HG03064 (cell line): ENCODE data around the gene OPN1MW3.
A peak's percentile ranks its signal among the peaks of the same experiment; 100 is the strongest.
"Not testable (repeated sequence)": the region's sequence is repeated elsewhere in the genome, so short reads cannot be mapped to it uniquely, and the experiment has no call there.

ENCODE experiments used
- ATAC-seq: cut with Tn5 transposase; IDR thresholded peaks from one replicate; pipeline ENCODE4 v1.9.1; 2021; ENCODE audit warnings: low read depth; ENCODE audit not compliant: unreplicated experiment

Gene OPN1MW3

GRCh38 chrX:154257282-154257681 lies at the start of gene OPN1MW3:
OPN1MW3 (plus strand) TSS chrX:154257582; CDS start chrX:154257620, 38 bp downstream.
- ATAC-seq: not testable (repeated sequence)

- not testable (repeated sequence) for ATAC-seq
Measured at GRCh38 chrX:154209670-154210418, 47.5 kb upstream of the OPN1MW3 start.

DNA sequence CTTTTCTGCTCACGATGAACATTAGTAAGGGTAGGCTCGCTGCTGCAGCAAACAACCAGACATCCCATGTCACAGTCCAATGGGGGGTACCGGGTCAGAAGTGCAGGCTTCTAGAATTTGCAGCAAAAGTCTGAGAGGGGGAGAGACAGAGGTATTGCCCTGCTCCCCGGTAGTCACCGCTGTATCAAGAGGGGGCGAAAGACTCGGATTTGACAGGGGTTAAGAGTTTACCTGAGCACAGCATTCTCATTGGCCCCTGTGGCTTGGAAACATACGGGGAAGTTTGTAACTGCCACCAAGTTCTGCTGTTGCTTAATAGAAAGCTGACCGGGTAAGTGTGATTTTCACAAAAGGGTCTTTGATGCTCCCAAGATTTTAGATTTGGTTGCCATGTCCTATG lies 46.3 kb upstream of the OPN1MW3 start:
- not testable (repeated sequence) for ATAC-seq

DNA sequence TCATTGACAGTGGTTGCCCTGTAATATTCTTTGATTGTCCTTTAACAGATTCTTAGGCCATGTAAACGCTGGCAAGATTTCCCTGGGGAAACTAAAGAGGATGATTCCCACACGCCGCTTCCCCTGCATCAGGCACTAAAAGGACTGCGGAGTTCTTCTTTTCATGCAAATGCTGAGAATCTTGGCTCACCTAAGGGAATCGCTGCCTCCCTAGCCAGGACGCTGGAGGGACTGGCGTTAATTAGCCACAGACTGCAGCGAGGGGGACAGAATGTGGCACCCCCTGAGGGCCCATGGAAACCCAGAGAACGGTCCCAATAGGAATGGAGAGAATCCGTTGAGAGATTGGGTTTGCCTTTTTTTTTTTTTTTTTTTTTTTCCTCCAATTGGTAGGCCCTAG lies 45.9 kb upstream of the OPN1MW3 start:
- not testable (repeated sequence) for ATAC-seq

GRCh38 chrX:154219456-154219855 lies 37.9 kb upstream of the OPN1MW3 start, which contains the start of gene OPN1MW2:
OPN1MW2 (plus strand) TSS chrX:154219756; CDS start chrX:154219816, 60 bp downstream.
- ATAC-seq: not testable (repeated sequence)

DNA sequence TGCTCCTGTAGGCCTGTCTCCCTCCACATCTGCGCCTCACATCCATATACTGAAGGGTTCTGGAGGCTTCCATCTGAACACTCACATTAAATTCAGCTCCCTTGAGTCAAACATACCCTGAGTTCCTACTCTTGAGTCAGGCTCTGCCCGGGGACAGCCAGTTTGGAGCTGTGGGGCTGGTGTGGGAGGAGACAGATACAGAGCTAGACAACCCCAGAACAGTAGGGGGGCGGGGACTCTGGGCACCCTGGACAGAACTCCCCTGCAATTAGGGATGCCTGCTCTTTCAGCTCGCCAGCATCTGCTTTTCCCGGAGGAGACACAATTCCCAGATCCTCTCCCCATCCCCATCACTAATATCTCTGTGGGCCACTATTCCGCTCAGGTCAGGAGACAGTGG lies 32.1 kb upstream of the OPN1MW3 start:
- ATAC-seq: not testable (repeated sequence)

DNA sequence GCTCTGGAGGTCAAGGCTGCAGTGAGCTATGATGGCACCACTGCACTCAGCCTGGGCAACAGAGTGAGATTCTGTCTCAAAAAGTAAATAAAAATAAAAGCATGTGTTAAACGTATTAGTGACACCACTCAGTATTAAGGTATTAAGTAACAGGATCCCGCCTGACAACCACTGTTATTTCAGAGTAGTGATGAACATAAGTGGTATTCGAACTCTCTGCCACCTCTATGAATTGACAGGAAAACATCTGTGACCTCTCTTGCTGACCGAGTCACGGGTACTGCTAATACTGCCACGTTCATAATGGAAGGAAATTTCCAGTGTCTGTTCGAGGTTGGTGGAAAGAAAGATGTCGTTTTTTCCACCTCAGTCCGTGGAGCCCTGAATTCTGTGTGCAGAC lies 30.7 kb upstream of the OPN1MW3 start:
- not testable (repeated sequence) for ATAC-seq

GRCh38 chrX:154231443-154231842 lies 25.9 kb upstream of the OPN1MW3 start:
- not testable (repeated sequence) for ATAC-seq

DNA sequence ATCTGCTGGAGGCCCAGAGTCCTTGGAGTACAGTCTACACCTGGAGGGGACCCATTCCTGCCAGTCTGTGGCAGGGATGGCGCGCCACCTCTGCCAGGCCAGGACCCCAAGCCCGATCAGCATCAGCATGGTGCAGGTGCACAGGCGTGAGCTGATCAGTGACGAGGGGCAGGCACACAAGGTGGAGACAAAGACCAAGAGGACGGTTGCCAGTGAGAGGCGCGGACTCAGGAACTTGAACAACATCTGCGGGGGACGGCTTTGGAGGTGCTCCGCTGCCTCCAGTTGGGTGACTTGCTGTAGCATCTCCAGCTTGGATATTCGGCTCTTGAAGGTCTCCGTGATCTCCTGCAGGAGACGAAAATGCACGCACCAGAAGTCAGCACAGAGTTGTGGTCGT lies 23.8 kb upstream of the OPN1MW3 start:
- not testable (repeated sequence) for ATAC-seq

GRCh38 chrX:154238939-154239559 lies 18.3 kb upstream of the OPN1MW3 start:
- not testable (repeated sequence) for ATAC-seq

- not testable (repeated sequence) for ATAC-seq
Measured at GRCh38 chrX:154239982-154240503, 17.3 kb upstream of the OPN1MW3 start.

- peak; percentile 73 for ATAC-seq
Measured at GRCh38 chrX:154247377-154248045, 9.9 kb upstream of the OPN1MW3 start.

- not testable (repeated sequence) for ATAC-seq
Measured at GRCh38 chrX:154248076-154248475, 9.3 kb upstream of the OPN1MW3 start.

DNA sequence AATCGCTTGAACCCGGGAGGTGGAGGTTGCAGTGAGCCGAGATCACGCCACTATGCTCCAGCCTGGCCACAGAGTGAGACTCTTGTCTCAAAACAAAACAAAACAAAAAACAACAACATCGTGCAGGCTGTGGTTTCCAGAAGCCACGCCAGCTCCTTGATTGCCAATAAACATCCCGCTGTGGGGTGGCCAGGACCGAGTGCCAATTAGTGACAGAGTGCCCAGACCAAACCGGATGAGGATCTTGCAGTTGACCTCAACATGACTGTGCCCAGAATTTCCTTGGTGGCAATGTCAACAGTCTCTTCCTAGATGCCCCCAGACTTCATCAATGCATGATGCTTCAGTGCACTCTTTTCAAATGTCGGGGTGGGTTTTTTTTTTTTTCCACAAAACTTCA lies 1.3 kb downstream of the OPN1MW3 start:
- not testable (repeated sequence) for ATAC-seq

DNA sequence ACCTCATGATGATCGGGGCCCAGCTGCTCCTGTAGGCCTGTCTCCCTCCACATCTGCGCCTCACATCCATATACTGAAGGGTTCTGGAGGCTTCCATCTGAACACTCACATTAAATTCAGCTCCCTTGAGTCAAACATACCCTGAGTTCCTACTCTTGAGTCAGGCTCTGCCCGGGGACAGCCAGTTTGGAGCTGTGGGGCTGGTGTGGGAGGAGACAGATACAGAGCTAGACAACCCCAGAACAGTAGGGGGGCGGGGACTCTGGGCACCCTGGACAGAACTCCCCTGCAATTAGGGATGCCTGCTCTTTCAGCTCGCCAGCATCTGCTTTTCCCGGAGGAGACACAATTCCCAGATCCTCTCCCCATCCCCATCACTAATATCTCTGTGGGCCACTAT lies 5.7 kb downstream of the OPN1MW3 start:
- not testable (repeated sequence) for ATAC-seq

GRCh38 chrX:154269245-154269644 lies 11.9 kb downstream of the OPN1MW3 start:
- not testable (repeated sequence) for ATAC-seq

DNA sequence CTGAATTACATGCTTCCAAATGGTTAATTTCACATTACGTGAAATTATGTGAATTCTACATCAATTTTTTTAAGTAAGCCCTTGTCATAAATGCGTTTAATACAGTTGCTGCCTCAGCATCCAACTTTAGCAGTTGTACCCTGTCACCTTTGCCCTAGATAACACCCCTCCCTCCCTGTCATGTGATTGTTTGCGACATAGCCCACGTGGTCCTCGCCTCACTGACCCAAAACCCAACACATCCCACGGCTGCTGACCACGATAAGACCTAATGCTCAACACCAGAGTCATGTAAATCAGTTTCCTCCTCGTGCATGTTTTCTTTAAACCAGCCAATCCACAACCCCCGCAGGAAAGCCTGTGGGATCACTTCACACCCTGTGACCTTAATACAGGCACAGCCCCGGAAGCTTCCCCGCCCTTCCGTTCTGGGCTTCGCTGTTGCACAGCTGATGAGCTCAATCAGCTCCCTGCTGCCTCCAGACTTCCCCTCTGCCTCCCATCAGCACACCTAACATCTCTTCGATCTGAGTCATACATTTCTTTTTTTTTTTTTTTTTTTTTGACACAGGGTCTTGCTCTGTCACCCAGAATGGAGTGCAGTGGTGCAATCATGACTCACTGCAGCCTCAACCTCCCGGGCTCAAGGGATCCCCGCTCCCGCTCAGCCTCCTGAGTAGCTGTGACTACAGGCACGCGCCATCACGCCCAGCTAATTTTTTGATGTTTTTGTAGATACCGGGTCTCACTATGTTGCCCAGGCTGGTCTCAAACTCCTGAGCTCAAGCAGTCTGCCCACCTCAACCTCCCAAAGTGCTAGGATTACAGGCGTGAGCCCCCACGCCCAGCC lies 27.3 kb downstream of the OPN1MW3 start:
- ATAC-seq: not testable (repeated sequence)

DNA sequence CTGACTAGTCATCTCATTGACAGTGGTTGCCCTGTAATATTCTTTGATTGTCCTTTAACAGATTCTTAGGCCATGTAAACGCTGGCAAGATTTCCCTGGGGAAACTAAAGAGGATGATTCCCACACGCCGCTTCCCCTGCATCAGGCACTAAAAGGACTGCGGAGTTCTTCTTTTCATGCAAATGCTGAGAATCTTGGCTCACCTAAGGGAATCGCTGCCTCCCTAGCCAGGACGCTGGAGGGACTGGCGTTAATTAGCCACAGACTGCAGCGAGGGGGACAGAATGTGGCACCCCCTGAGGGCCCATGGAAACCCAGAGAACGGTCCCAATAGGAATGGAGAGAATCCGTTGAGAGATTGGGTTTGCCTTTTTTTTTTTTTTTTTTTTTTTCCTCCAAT lies 29.0 kb downstream of the OPN1MW3 start:
- not testable (repeated sequence) for ATAC-seq

DNA sequence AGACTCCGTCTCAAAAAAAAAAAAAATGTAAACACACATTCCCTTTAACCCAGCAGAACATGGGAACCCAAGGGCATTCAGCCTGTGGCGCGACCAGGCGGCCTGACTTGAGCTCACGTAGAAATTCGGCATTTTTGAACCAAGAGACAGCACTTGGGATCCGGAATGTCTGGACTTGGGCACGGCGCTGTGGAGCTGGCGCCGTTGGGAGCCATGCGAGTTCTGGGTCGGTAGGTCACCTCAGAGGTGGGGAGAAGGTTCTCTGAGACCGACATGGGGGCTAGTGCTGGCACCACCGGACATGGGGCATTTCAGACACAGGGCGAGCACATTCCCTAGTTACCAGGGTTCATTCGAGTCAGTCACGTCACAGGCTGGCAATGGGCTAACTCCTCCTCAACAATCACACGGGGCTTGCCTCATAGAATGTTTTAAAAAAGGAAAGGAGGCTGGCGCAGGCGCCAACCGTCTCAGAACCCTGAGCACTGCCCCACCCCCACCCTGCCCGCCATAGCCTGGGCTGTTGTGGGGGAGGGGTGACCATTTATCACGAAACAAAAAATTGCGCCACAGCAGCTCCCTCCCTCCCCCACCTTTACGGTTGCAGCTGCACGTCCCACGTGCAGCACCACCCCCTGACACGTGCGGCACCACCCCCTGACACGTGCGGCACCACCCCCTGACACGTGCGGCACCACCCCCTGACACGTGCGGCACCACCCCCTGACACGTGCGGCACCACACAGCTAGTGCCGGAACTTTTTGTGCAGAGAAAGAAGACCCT lies 37.6 kb downstream of the OPN1MW3 start, which contains the start of gene TEX28:
Gene TEX28, minus strand, starts transcription at position 334 of the 784 bp plus-strand sequence. CDS start 3,007 bp downstream, outside the sequence.
- no peak for ATAC-seq
